Measurements from ENCODE around the gene CIROP. TPM values are rescaled to one million over a fixed set of nuclear protein-coding genes. Genes with fewer than 3 reads are reported as not detected.

The CIROP gene
- total RNA-seq, 1 experiment from 2014 or later: 0.11 TPM

- TF ChIP-seq E2F4 (CRISPR knock-in tag; IDR thresholded peaks at IDR 0.05; ENCODE audit: borderline replicate concordance, low read depth) (no peak), ZNF281 (CRISPR knock-in tag; IDR thresholded peaks at IDR 0.05) (no peak), TP53 (CRISPR knock-in tag; IDR thresholded peaks at IDR 0.05) (no peak), PREB (CRISPR knock-in tag; IDR thresholded peaks at IDR 0.05; ENCODE audit: borderline replicate concordance) (no peak), GRHL2 (CRISPR knock-in tag; IDR thresholded peaks at IDR 0.05; ENCODE audit: insufficient replicate concordance, severe bottlenecking) (no peak)
Observed at GRCh38 chr14:23067847-23068788, 36.7 kb downstream of the CIROP start (continued).

GRCh38 chr14:23066855-23067744, 37.7 kb downstream of the CIROP start:
- TF ChIP-seq HMGA2 (CRISPR knock-in tag; IDR thresholded peaks at IDR 0.05) (peak; percentile 98), TEAD4 (CRISPR knock-in tag; IDR thresholded peaks at IDR 0.05) (no peak)
- DNase-seq (ENCODE audit: low spot score) (no peak), ATAC-seq (no peak)
- Mint-ChIP-seq H3K4me1 (peaks cover 28% of the 10 kb centered on the region), H3K9me3 (no peaks in the 10 kb centered on the region), H3K4me3 (no peak overlapping the region), H3K27me3 (ENCODE audit: low read depth) (no peaks in the 10 kb centered on the region), H3K36me3 (peaks cover 76% of the 10 kb centered on the region), H3K27ac (no peak overlapping the region)
- CTCF ChIA-PET: interaction anchor here (2.1 to 2.2 kb wide), 2 partner anchors 10 to 213 kb away, joined by 11 to 160 read pairs; partner anchors contain the start of gene CDH24
- POLR2A ChIA-PET: interaction anchor here (2.0 kb wide), 1 partner anchor 8 kb away, joined by 12 read pairs; no protein-coding TSS in a partner anchor

- no peak for ATAC-seq
- TF ChIP-seq ZNF416 (CRISPR knock-in tag; IDR thresholded peaks at IDR 0.05): no peak
- no peak for TF ChIP-seq JAZF1 (CRISPR knock-in tag; IDR thresholded peaks at IDR 0.05)
- TF ChIP-seq FOXP4 (CRISPR knock-in tag; IDR thresholded peaks at IDR 0.05): no peak
- no peak for TF ChIP-seq TEAD1 (CRISPR knock-in tag; IDR thresholded peaks at IDR 0.05)
- no peak for TF ChIP-seq NR1H2 (CRISPR knock-in tag; IDR thresholded peaks at IDR 0.05)
- Mint-ChIP-seq H3K4me3 (no peak overlapping the region), H3K36me3 (peaks cover 77% of the 10 kb centered on the region), H3K27me3 (ENCODE audit: low read depth) (no peaks in the 10 kb centered on the region), H3K4me1 (peaks cover 22% of the 10 kb centered on the region), H3K9me3 (no peaks in the 10 kb centered on the region), H3K27ac (no peak overlapping the region; the same call in 1 of the 2 replicates)
- DNase-seq (ENCODE audit: low spot score): no peak
- ChIA-PET POLR2A (no interaction called here), CTCF (no interaction called here)
Observed at GRCh38 chr14:23066368-23066767, 38.4 kb downstream of the CIROP start.

Data from WTC11 (cell line).